ENCODE measurements around the gene LRRFIP2.

- TF ChIP-seq CTCF (IDR thresholded peaks at IDR 0.05) (no peak), POLR2A (IDR thresholded peaks at IDR 0.05) (no peak)
Observed at GRCh38 chr3:37194533-37194932, 20.2 kb upstream of the LRRFIP2 start.

Data from heart left ventricle (tissue), 13 donors.